ENCODE data around the gene RAD9B.
"Not testable (repeated sequence)": the region's sequence is repeated elsewhere in the genome, so short reads cannot be mapped to it uniquely, and the experiment has no call there.

RAD9B gene

DNA sequence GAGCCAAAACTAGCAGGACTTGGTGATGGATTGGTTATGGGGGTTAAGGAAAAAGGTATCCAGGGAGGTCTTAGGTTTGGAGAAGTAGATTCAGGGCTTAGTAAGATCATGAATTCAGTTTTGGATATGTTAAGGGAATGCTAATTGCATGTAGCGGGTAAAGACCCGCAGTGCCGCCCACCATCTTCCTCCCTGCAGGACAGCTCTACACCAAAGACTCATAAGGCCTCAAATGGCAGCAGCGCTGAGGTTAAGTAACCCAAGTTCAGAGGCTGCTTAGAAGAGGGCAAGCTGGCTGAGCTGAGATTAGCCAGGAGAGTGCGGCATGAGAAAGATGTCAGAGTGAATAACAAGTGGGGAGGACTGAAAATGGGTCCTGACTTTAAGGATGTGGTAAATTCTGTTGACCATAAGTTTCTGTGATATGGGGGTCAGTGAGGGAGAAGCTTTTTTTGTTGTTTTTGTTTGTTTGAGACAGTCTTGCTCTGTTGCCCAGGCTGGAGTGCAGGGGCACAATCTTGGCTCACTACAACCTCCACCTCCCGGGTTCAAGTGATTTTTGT, 26.2 kb downstream of the RAD9B start:
- no peak for DNase-seq

DNA sequence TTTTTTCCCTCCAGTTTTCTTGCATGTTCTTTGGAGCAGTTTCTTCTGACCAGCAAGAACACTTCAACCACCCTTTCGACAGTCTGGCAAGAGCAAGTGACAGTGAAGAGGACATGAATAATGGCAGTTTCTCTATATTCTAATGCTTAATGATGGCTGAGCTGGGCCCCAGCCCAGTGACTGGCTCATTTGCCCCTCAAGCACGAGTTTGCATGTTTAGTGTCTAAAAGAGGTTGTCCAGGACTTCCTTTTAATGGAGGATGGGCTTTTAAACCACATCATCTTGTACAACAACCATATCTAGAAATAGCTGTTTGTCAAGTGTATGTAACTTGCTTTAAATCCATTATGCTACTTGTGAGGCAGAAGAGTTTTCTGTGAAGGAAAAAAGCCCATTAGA, 28.4 kb downstream of the RAD9B start:
- DNase-seq: no peak

DNA sequence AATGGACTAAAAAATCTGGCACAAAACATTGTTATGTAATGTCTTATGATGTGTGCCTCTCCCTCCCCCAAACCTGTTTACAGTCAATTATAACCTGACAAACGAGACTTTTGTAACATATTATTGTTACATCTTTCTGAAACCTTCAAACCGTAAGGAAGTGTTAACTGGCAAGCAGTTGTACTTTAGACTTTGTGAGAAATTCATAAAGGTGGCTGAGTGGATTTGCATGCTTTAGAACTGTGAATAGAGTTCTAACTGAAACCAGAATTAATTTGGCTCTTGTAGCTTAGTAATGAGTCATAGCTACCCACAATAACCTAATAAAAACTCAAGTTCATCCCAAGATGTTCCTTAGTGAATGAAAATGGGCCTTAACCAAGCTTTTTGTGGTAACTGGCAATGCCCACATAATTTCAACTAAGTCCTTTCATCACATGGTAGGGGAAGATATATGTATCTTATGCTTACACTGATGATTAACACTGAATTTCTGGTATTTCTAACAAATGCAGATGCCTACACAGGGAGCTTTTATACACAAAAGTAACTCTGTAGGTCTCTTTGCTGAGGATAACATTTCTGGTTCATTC, 29.7 kb downstream of the RAD9B start:
- no peak for DNase-seq

DNA sequence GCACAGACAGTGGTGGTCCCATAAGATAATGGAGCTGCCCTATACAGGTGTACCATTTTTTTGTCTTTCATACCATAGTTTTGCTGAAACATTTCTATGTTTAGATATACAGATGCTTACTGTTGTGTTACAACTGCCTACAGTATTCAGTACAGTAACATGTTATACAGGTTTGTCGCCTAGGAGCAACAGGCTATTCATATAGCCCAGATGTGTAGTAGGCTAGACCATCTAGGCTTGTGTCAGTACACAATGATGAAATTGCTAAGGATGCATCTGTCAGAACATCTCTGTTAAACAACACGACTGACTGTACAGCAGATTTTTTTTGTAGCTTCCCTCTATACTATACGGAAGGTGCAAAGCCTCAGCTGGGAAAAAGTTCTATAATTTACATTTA, 30.5 kb downstream of the RAD9B start:
- no peak for DNase-seq

DNA sequence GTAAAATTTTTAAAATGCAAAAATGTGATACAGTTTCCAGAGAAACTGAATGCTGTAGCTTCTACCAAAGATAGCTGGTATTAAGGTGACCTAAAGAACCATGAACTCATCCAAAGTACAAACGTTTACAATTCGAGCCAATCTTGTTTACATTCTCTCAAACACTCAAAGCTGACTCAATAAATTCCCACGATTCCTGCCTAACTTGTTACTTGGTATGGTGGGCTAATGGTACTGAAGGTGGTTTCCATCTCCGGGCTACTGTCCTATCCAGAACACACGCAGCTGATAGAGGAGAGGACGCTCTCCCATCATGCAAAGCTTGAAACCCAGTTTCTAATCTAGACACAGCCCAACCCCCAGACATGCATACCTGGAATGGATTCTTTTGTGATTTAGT, 31.5 kb downstream of the RAD9B start:
- DNase-seq: no peak

DNA sequence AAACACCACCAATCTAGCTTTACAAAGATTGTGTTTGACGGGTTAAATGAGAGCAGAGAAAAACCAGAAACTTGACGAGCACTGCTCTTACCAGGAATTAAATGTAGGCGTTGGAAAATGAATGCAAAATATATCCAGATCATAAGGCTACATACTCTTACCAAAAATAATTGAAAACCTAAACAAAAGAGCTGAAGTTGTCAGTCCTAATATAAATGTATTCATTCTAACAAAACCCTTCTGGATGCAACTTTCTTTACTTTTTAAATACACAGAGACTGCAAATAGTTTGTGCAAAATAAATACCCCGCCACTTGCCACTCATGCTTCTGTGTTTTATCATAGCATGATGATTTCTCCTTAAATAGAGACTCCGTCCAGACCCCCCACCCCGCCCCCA, 32.7 kb downstream of the RAD9B start:
- DNase-seq: no peak

DNA sequence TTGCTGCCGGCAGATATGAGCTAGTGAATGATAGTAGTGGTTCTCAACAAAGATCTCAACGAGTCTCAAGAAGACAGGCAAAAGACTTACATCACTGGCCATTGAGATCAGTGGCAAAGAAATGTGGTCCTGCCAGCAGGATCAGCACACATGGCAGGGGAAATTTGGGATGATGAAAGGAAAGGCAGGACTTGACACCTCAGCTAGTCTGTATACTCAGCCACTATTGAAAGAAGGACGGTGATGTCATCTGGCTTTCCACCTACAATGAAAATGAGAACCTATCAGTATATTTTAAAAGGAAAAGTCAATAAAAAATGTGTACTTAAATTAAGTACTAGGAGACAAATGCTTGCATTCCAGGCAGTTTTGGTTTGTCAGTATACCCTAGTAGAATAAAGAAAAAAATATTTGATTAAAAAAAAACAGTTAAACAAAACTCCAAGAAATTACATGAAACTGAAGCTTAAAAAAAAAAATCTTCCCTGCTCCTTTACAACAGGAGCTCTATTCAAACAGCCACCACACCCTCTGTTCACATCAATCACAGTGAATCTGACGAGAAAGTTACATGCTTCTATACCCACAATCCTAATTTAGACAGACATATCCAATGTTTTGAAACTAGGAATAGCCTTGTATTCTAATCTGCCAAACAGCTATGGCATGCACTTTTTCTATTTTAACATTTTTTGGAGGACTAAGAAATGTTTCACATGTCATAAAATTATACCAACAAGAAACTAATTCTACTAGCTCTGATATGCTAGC, 34.9 kb downstream of the RAD9B start:
- DNase-seq: no peak

DNA sequence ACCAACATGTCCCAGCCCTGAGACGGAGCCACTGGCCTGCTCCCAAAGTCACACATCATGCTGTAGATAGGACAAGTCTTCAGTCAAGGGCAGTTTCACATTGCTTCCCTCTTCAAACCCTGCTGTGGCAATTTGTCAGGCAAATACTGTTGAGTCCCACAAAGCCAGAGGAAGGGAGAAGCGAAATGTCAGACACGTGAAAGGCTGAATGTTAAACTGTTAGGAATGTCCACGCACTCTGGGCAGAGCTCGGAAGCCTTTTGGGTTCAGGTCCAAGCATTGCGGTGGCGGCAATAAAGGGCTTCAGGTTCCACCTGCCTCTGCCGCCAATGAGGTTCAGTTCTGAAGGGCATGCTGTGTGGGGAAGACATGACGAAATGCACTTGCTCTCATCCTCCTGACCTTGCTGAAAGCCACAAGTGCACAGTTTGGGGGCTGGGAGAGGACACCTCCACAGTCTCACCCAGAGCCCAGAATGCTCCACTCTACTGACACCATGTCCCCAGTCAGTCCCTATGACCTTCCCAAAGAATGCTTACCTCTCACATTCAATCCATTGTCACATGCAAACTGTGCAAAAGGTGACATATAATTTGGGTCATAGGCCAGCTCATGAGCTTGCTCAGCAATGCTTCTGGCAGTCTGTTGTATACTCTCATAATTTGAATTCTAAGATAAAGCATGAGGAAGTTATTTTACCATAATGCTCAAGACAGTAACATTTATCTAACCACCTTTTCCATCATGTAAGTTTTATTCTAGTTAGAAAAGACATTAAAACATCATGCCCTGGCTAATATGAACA, 35.7 kb downstream of the RAD9B start:
- no peak for DNase-seq

DNA sequence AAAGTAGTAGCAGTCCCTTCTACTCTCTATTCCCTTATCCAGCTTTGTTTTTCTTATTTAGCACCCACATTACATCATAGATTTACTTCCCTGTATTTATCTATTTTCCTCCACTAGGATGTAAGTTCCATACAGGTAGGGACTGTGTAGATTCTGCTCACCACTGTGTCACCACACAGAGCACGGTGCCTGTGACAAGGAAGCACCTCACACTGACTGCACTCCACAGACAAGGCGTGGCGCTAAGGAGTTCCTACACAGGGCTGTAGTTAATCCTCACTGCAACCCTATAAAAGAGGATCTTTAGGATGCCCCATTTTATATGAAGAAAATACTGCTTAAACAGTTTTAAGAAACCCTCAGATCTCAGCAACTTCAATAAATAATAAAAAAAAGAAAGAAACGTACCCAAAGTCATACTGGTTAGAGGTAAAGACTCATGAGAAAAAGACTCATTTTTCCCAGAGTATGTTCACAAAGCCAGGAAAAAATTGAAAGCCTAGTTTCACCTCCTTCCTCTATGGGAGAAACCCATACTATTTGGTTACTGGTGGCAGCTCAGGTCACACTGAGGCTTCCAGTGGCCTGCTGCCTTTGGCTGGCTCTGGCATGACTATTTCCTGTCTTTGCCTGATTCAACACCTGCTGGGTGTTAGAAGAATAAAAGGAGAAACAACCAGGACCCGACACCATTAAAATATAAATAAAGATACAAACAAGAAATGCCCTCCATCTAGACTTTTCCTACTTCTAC, 36.9 kb downstream of the RAD9B start:
- no peak for DNase-seq

DNA sequence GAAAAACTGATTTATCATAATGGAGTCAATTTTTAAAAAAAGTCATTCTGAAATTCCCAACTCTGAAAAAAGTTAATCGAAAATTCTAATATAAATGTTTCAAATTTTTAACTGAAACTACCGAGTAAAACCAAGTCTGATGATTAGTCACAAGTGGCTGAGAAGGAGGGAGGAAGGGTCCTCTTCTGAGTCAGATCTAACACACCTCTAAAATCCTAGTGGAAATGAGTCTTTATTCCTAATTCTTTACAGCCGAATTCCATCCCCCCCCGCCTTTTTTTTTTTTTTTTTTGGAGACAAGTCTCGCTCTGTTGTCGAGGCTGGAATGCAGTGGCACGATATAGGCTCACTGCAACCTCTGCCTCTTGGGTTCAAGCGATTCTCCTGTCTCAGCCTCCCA, 37.9 kb downstream of the RAD9B start:
- no peak for DNase-seq

DNA sequence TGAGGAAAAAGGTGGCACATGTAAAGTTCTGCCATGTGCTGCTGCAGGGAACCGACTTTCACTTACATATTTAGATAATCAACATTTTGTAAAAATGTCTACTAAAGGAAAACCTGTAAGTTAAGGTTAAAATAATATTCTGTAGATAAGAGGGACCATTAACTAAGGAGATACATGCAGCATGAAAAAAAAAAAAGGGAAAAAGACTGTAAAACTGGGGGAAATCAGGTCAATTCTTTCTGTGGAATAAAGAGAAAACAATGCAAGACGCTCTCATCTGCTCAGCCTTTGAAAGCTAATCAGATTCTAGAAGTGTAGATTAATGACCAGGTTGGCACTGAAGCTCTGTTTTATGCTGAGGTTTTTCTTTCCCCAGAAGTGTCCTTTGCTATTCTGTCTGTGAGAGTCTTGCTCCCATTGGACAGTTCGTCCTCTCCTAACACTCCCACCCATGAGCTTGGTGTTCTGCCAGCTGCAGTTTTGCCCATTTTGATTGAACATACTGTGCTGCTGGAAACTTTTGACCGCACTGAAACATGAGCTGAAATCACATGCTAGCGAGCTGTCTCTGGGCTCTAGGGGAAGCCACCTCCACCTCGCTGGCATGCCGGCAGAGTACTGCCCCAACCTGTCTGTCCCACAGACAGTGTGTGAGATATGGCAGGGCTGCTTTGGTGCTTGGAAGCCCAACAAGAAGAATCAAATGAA, 41.3 kb downstream of the RAD9B start:
- DNase-seq: no peak

DNA sequence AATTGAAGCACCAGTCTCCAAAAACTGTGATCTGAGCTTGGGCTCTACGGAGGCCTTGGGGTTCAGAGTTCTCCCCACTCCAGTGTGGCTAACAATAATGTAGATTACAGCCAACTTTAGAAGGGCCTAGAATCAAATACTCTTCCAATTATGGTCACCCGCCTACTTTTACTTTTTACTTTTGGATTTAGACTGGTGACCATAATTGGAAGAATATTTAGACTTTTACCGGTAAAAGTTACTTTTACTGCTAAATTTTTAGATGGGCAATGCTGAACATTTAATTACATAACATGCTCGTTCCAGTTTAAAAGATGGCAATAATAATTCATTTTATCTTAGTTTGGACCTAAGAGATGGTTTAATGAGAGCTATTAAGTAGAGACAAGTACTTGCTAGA, 41.8 kb downstream of the RAD9B start:
- no peak for DNase-seq

DNA sequence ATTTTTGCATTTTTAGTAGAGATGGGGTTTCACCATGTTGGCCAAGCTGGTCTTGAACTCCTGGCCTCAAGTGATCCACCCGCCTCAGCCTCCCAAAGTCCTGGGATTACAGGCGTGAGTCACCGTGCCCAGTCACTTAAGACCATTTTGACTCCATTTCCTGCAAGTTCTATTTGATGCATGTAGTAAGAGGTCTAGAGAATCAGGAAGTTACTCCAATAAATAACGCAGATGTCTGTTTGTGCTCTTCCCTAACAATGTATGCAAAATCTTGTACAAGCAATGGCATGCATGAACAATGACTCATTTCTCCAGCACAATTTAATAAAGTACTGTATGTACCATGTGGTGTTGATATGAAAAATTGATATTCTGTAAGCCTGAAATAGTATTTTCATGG, 43.1 kb downstream of the RAD9B start:
- not testable (repeated sequence) for DNase-seq

DNA sequence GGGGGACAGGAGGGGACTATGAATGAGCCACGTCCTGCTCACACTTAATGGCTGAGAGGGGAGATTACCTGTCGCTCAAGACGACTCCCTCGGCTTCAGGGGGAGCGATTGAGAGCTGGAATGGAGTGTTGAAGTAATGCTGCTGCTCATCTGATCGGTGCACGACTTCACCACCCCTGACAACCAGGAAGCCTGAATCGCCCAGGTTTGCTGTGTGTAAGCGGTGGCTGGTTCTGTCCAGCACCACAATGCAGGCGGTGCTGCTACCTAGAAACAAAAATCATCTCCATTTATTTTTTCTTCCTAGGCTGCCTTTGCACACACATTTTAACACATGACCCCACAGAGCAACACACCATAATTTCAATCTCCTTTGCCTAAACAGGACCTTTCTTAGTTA, 43.7 kb downstream of the RAD9B start:
- DNase-seq: no peak

DNA sequence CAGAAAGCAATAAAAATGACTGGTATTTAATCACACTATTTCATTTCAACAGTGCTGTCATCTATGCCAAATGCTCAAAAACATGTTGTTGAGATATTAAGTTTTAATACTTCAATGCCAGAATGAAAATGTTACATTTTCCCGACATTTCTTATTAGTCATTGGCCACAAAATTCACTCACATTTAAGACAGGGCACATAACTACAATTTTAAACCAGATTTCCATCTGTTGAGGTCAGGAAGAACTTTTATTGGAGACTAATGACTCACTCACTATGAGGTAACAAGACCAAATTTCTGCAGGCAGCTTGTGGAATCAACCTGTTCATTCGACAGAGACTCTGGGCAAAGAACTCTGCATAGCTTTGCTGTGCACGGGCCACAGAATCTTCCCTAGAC, 44.2 kb downstream of the RAD9B start:
- no peak for DNase-seq

DNA sequence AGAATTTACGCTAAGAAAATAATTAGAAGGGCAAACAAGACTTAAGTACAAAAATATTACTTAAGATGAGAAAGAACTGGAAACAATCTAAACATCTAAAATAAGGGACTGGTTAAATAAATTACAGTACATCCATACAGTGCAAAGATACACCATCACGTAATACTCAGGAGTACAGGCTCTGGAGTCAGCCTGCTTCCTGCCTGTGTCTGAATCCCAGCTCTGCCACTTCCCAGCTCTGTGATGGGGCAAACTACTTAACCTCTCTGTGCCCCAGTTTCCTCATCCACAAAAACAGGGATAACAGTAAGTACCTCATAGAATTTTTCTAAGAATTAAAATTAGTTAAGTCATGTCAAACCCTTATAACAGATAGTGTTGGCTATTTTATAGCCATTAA, 45.0 kb downstream of the RAD9B start:
- no peak for DNase-seq

DNA sequence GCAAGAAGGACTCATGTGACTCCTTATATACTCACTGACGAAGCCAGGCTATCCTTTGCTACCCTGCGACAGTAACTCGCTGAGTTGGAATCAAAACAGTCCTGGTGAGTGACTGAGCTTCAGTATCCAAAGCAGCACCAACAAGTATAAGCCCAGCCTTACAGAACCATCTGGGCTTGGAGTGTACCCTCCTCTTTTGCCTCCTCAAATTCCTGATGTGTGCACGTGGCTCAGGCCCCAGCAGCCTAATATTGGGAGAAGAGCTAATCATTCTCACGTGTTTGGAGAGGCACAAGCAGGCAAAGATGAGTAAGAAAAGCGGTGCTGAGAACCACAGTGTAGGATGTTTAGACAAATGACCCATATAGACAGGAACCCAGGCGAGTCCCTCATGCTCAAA, 46.5 kb downstream of the RAD9B start:
- no peak for DNase-seq

DNA sequence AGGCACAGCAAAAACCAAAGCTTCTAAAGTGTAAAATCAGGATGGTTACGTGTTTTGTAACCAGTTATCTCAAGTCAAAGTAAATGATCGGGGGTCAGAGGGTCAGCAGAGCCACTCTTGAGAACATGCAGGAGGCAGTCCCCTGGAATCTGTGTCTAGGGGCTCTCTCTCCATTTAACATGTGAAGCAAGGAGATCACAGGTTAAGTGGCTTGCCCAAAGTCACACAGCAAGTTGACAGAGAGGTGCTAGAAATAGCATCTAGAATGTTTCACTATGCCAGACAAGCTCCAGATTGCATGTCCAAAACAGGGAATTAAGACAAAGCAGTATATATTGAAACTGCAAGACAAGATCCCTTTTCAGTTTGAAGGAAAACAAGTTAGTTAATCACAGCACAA, 47.6 kb downstream of the RAD9B start:
- DNase-seq: no peak

DNA sequence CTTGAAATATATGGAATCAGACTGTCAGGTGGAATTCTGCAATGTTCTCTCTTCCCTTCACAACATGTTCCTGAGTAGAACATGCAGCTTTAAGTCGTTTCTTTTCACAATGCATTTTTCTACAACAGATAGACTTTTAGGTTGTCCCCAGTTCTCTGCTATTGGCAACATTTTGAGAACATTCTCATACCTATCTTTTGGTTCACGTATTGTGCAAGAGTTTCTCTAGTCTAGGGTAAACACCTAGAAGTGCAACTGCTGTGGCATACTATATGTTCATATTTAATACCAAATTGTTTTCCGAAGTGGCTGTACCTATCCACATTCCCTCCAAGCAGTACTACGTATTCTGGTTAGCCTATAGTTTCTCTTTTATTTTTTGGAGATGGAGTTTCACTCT, 48.9 kb downstream of the RAD9B start:
- DNase-seq: no peak

Data from retina (tissue), 1 donor.